Effector memory CD8-positive, alpha-beta T cell (primary cell): ENCODE measurements around the gene CALN1.
"Not testable (repeated sequence)": the region's sequence is repeated elsewhere in the genome, so short reads cannot be mapped to it uniquely, and the experiment has no call there.

Experiments used
- ATAC-seq: fragments of 150-1000 bp; cut with Tn5 transposase; replicated peaks from 2 replicates; pipeline ENCODE4 v1.10.0; 2021; ENCODE audit warnings: mild to moderate bottlenecking, moderate library complexity
- DNase-seq, 3 experiments: peaks; one replicate each; pipeline ENCODE4 v3.0.0; 2021
- H3K27ac Mint-ChIP-seq, 2 donors: one replicate each; pipeline ENCODE4 v1.8.0; 2022; ENCODE audit warnings: mild to moderate bottlenecking in 2 of 2, mixed read lengths in 2 of 2, moderate library complexity in 2 of 2
- H3K27me3 Mint-ChIP-seq, 2 donors: one replicate each; pipeline ENCODE4 v1.8.0; 2022; ENCODE audit warnings: mixed read lengths in 2 of 2
- H3K36me3 Mint-ChIP-seq: one replicate; pipeline ENCODE4 v1.8.0; 2022; ENCODE audit warnings: mild to moderate bottlenecking, moderate library complexity, mixed read lengths; ENCODE audit not compliant: insufficient read depth
- H3K4me1 Mint-ChIP-seq, 2 donors: one replicate each; pipeline ENCODE4 v1.8.0; 2022; ENCODE audit warnings: low read depth in 2 of 2, mixed read lengths in 2 of 2
- H3K4me3 Mint-ChIP-seq, 2 donors: one replicate each; pipeline ENCODE4 v1.8.0; 2022; ENCODE audit warnings: mild to moderate bottlenecking in 2 of 2, mixed read lengths in 2 of 2, moderate library complexity in 2 of 2
- H3K9me3 Mint-ChIP-seq, 2 donors: one replicate each; pipeline ENCODE4 v1.8.0; 2022; ENCODE audit warnings: mixed read lengths in 2 of 2

Gene CALN1

GRCh38 chr7:71835056-71835455 lies 577.1 kb downstream of the CALN1 start:
- H3K9me3 Mint-ChIP-seq, result peaks cover 3 to 12% of the 10 kb centered on the region in 2 donors
- H3K4me3 Mint-ChIP-seq, result no peak overlapping the region
- no peak for DNase-seq
- no peaks in the 10 kb centered on the region for H3K36me3 Mint-ChIP-seq
- no peak for ATAC-seq
- no peak overlapping the region for H3K27ac Mint-ChIP-seq
- H3K4me1 Mint-ChIP-seq, result no peaks in the 10 kb centered on the region
- H3K27me3 Mint-ChIP-seq, result no peaks in the 10 kb centered on the region

GRCh38 chr7:71829515-71829914 lies 582.6 kb downstream of the CALN1 start:
- no peak overlapping the region for H3K27ac Mint-ChIP-seq
- no peaks in the 10 kb centered on the region for H3K4me1 Mint-ChIP-seq
- H3K4me3 Mint-ChIP-seq, result no peak overlapping the region
- H3K9me3 Mint-ChIP-seq, result peaks cover 13 to 30% of the 10 kb centered on the region in 2 donors
- H3K36me3 Mint-ChIP-seq, result no peaks in the 10 kb centered on the region
- DNase-seq (no peak), ATAC-seq (no peak)
- H3K27me3 Mint-ChIP-seq, result no peaks in the 10 kb centered on the region

GRCh38 chr7:71828361-71828760 lies 583.8 kb downstream of the CALN1 start:
- no peaks in the 10 kb centered on the region for H3K27me3 Mint-ChIP-seq
- no peaks in the 10 kb centered on the region for H3K36me3 Mint-ChIP-seq
- H3K27ac Mint-ChIP-seq, result no peak overlapping the region
- no peaks in the 10 kb centered on the region for H3K4me1 Mint-ChIP-seq
- no peak overlapping the region for H3K4me3 Mint-ChIP-seq
- ATAC-seq, result no peak
- DNase-seq, result no peak
- peaks cover 13 to 28% of the 10 kb centered on the region in 2 donors for H3K9me3 Mint-ChIP-seq

GRCh38 chr7:71826141-71826540 lies 586.0 kb downstream of the CALN1 start:
- H3K36me3 Mint-ChIP-seq, result no peaks in the 10 kb centered on the region
- ATAC-seq, result no peak
- no peak overlapping the region for H3K4me3 Mint-ChIP-seq
- no peak overlapping the region for H3K27ac Mint-ChIP-seq
- no peaks in the 10 kb centered on the region for H3K4me1 Mint-ChIP-seq
- H3K27me3 Mint-ChIP-seq, result no peaks in the 10 kb centered on the region
- peaks cover 13 to 26% of the 10 kb centered on the region in 2 donors for H3K9me3 Mint-ChIP-seq
- DNase-seq, result no peak

- H3K27ac Mint-ChIP-seq, result no peak overlapping the region
- no peaks in the 10 kb centered on the region for H3K4me1 Mint-ChIP-seq
- ATAC-seq (no peak), DNase-seq (no peak)
- peaks cover 17 to 32% of the 10 kb centered on the region in 2 donors for H3K9me3 Mint-ChIP-seq
- no peaks in the 10 kb centered on the region for H3K36me3 Mint-ChIP-seq
- H3K4me3 Mint-ChIP-seq, result no peak overlapping the region
- no peaks in the 10 kb centered on the region for H3K27me3 Mint-ChIP-seq
These were observed 588.0 kb downstream of the CALN1 start for GRCh38 chr7:71824006-71824760.

- H3K27ac Mint-ChIP-seq, DNase-seq, ATAC-seq, H3K4me1 Mint-ChIP-seq, H3K36me3 Mint-ChIP-seq, H3K27me3 Mint-ChIP-seq, H3K4me3 Mint-ChIP-seq: not testable (repeated sequence)
- peaks cover 17 to 31% of the 10 kb centered on the region in 2 donors for H3K9me3 Mint-ChIP-seq
These were observed 589.7 kb downstream of the CALN1 start for GRCh38 chr7:71822406-71822805.

GRCh38 chr7:71817916-71818315 lies 594.2 kb downstream of the CALN1 start:
- Mint-ChIP-seq H3K27ac (no peak overlapping the region), H3K27me3 (no peaks in the 10 kb centered on the region), H3K4me1 (no peaks in the 10 kb centered on the region), H3K4me3 (no peak overlapping the region), H3K36me3 (no peaks in the 10 kb centered on the region), H3K9me3 (peaks cover 9 to 15% of the 10 kb centered on the region in 2 donors)
- DNase-seq (no peak), ATAC-seq (no peak)

- peaks cover 8 to 9% of the 10 kb centered on the region in 2 donors for H3K9me3 Mint-ChIP-seq
- H3K27ac Mint-ChIP-seq, result no peak overlapping the region
- no peak for ATAC-seq
- no peak overlapping the region for H3K4me3 Mint-ChIP-seq
- H3K4me1 Mint-ChIP-seq, result no peaks in the 10 kb centered on the region
- no peaks in the 10 kb centered on the region for H3K27me3 Mint-ChIP-seq
- no peaks in the 10 kb centered on the region for H3K36me3 Mint-ChIP-seq
- DNase-seq, result no peak
These were observed 604.0 kb downstream of the CALN1 start for GRCh38 chr7:71808115-71808514.

- H3K4me1 Mint-ChIP-seq, result no peaks in the 10 kb centered on the region
- no peaks in the 10 kb centered on the region for H3K36me3 Mint-ChIP-seq
- DNase-seq, result no peak
- H3K9me3 Mint-ChIP-seq, result peaks cover 8 to 10% of the 10 kb centered on the region in 2 donors
- H3K27me3 Mint-ChIP-seq, result no peaks in the 10 kb centered on the region
- ATAC-seq, result no peak
- no peak overlapping the region for H3K4me3 Mint-ChIP-seq
- no peak overlapping the region for H3K27ac Mint-ChIP-seq
These were observed 607.9 kb downstream of the CALN1 start for GRCh38 chr7:71804256-71804655.

- no peak for ATAC-seq
- Mint-ChIP-seq H3K9me3 (peaks cover 5 to 8% of the 10 kb centered on the region in 2 donors), H3K27me3 (no peaks in the 10 kb centered on the region), H3K4me3 (no peak overlapping the region), H3K4me1 (no peaks in the 10 kb centered on the region), H3K36me3 (no peaks in the 10 kb centered on the region), H3K27ac (no peak overlapping the region)
- DNase-seq, result no peak
These were observed 610.2 kb downstream of the CALN1 start for GRCh38 chr7:71801976-71802375.

GRCh38 chr7:71800321-71800720 lies 611.8 kb downstream of the CALN1 start:
- H3K4me1 Mint-ChIP-seq, result no peaks in the 10 kb centered on the region
- peaks cover 0 to 4% of the 10 kb centered on the region in 2 donors for H3K9me3 Mint-ChIP-seq
- no peak overlapping the region for H3K27ac Mint-ChIP-seq

GRCh38 chr7:71795410-71795809 lies 616.7 kb downstream of the CALN1 start:
- Mint-ChIP-seq H3K4me3 (no peak overlapping the region), H3K4me1 (no peaks in the 10 kb centered on the region), H3K27me3 (no peaks in the 10 kb centered on the region), H3K9me3 (peaks cover 8 to 9% of the 10 kb centered on the region in 2 donors), H3K27ac (no peak overlapping the region), H3K36me3 (no peaks in the 10 kb centered on the region)
- ATAC-seq (no peak), DNase-seq (no peak)

More at GRCh38 chr7:71800321-71800720, 611.8 kb downstream of the CALN1 start:
- Mint-ChIP-seq H3K27me3 (no peaks in the 10 kb centered on the region), H3K36me3 (no peaks in the 10 kb centered on the region), H3K4me3 (no peak overlapping the region)
- ATAC-seq (no peak), DNase-seq (no peak)

- ATAC-seq, result no peak
- no peak for DNase-seq
- Mint-ChIP-seq H3K9me3 (peaks cover 9 to 13% of the 10 kb centered on the region in 2 donors), H3K27me3 (no peaks in the 10 kb centered on the region), H3K4me3 (no peak overlapping the region), H3K4me1 (no peaks in the 10 kb centered on the region), H3K36me3 (no peaks in the 10 kb centered on the region), H3K27ac (no peak overlapping the region)
These were observed 618.9 kb downstream of the CALN1 start for GRCh38 chr7:71793251-71793650.

- peaks cover 12 to 19% of the 10 kb centered on the region in 2 donors for H3K9me3 Mint-ChIP-seq
These were observed 624.6 kb downstream of the CALN1 start for GRCh38 chr7:71787513-71787912.

More at GRCh38 chr7:71787513-71787912, 624.6 kb downstream of the CALN1 start:
- Mint-ChIP-seq H3K4me3 (no peak overlapping the region), H3K36me3 (no peaks in the 10 kb centered on the region), H3K4me1 (peaks cover 0 to 1% of the 10 kb centered on the region in 2 donors), H3K27ac (no peak overlapping the region), H3K27me3 (no peaks in the 10 kb centered on the region)
- ATAC-seq (no peak), DNase-seq (no peak)
